ENCODE results near the gene ARSA. TPM values are rescaled to one million over a fixed set of nuclear protein-coding genes. Genes with fewer than 3 reads are reported as not detected.

The ARSA gene
- total RNA-seq, 1 experiment from 2014 or later = 16.4 TPM

DNA sequence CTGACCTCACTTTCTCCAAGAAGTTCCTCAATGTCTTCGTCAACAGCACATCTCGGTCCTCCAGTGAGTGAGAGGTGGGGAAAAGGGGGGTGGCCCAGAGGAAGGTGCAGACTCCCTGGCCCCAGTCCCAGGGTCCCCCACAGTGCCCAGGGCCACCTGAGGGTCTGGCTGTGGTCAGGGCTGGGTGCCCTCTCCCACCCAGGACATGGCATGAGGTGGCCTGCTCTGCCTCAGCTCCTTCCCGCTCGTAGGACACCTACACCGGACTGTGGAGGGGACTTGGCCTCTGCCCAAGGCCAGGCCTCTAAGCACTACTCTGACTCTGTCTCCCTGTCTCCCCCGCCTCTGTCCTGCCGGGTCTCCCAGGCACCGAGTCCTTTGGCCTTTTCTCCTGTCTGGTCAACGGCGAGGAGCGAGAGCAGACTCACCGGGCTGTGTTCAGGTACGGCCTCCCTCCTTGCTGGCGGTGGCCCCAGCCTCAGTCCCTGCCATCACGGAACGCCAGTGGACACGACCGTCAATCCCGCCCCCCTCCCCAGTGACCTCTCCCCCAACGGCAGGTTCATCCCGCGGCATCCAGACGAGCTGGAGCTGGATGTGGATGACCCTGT, 22.8 kb downstream of the ARSA start:
- TF ChIP-seq, protein P1, sequence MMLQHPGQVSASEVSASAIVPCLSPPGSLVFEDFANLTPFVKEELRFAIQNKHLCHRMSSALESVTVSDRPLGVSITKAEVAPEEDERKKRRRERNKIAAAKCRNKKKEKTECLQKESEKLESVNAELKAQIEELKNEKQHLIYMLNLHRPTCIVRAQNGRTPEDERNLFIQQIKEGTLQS (IDR thresholded peaks at IDR 0.05) = no peak
- TF ChIP-seq, protein P2, sequence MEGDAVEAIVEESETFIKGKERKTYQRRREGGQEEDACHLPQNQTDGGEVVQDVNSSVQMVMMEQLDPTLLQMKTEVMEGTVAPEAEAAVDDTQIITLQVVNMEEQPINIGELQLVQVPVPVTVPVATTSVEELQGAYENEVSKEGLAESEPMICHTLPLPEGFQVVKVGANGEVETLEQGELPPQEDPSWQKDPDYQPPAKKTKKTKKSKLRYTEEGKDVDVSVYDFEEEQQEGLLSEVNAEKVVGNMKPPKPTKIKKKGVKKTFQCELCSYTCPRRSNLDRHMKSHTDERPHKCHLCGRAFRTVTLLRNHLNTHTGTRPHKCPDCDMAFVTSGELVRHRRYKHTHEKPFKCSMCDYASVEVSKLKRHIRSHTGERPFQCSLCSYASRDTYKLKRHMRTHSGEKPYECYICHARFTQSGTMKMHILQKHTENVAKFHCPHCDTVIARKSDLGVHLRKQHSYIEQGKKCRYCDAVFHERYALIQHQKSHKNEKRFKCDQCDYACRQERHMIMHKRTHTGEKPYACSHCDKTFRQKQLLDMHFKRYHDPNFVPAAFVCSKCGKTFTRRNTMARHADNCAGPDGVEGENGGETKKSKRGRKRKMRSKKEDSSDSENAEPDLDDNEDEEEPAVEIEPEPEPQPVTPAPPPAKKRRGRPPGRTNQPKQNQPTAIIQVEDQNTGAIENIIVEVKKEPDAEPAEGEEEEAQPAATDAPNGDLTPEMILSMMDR (IDR thresholded peaks at IDR 0.05 in 2 of 3, conservative IDR thresholded peaks at IDR 0.05 in 1 of 3; ENCODE audit: borderline replicate concordance in 1 of 3, insufficient read depth in 1 of 3, low read depth in 2 of 3, low read length in 2 of 3) = no peak
- TF ChIP-seq FOSL1 (IDR thresholded peaks at IDR 0.05; ENCODE audit: low read depth) (no peak), RAD21 (IDR thresholded peaks at IDR 0.05; ENCODE audit: low read depth) (no peak), POLR2AphosphoS5 (IDR thresholded peaks at IDR 0.05; ENCODE audit: low read depth, low read length) (no peak), CBX3 (IDR thresholded peaks at IDR 0.05; ENCODE audit: low read depth) (no peak), ZFX (IDR thresholded peaks at IDR 0.05) (no peak), POLR2A (IDR thresholded peaks at IDR 0.05; ENCODE audit: borderline replicate concordance, extremely low read depth, insufficient read depth, insufficient read length) (no peak), TCF7L2 (IDR thresholded peaks at IDR 0.05; ENCODE audit: borderline replicate concordance, extremely low read depth, insufficient read depth, insufficient read length) (no peak), EZH2phosphoT487 (IDR thresholded peaks at IDR 0.05; ENCODE audit: borderline replicate concordance) (no peak), EZH2 (IDR thresholded peaks at IDR 0.05) (no peak), JUND (IDR thresholded peaks at IDR 0.05) (no peak), ZNF274 (IDR thresholded peaks at IDR 0.05; ENCODE audit: low read depth, low read length) (no peak)
- TF ChIP-seq, protein P3, sequence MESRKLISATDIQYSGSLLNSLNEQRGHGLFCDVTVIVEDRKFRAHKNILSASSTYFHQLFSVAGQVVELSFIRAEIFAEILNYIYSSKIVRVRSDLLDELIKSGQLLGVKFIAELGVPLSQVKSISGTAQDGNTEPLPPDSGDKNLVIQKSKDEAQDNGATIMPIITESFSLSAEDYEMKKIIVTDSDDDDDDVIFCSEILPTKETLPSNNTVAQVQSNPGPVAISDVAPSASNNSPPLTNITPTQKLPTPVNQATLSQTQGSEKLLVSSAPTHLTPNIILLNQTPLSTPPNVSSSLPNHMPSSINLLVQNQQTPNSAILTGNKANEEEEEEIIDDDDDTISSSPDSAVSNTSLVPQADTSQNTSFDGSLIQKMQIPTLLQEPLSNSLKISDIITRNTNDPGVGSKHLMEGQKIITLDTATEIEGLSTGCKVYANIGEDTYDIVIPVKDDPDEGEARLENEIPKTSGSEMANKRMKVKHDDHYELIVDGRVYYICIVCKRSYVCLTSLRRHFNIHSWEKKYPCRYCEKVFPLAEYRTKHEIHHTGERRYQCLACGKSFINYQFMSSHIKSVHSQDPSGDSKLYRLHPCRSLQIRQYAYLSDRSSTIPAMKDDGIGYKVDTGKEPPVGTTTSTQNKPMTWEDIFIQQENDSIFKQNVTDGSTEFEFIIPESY (IDR thresholded peaks at IDR 0.05; ENCODE audit: extremely low read depth, insufficient replicate concordance, low read length) = no peak
- TF ChIP-seq, protein P4, sequence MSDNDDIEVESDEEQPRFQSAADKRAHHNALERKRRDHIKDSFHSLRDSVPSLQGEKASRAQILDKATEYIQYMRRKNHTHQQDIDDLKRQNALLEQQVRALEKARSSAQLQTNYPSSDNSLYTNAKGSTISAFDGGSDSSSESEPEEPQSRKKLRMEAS (IDR thresholded peaks at IDR 0.05) = no peak
- TF ChIP-seq, protein P5, sequence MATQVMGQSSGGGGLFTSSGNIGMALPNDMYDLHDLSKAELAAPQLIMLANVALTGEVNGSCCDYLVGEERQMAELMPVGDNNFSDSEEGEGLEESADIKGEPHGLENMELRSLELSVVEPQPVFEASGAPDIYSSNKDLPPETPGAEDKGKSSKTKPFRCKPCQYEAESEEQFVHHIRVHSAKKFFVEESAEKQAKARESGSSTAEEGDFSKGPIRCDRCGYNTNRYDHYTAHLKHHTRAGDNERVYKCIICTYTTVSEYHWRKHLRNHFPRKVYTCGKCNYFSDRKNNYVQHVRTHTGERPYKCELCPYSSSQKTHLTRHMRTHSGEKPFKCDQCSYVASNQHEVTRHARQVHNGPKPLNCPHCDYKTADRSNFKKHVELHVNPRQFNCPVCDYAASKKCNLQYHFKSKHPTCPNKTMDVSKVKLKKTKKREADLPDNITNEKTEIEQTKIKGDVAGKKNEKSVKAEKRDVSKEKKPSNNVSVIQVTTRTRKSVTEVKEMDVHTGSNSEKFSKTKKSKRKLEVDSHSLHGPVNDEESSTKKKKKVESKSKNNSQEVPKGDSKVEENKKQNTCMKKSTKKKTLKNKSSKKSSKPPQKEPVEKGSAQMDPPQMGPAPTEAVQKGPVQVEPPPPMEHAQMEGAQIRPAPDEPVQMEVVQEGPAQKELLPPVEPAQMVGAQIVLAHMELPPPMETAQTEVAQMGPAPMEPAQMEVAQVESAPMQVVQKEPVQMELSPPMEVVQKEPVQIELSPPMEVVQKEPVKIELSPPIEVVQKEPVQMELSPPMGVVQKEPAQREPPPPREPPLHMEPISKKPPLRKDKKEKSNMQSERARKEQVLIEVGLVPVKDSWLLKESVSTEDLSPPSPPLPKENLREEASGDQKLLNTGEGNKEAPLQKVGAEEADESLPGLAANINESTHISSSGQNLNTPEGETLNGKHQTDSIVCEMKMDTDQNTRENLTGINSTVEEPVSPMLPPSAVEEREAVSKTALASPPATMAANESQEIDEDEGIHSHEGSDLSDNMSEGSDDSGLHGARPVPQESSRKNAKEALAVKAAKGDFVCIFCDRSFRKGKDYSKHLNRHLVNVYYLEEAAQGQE (IDR thresholded peaks at IDR 0.05; ENCODE audit: low read depth) = no peak
- ATAC-seq = no peak
- Histone ChIP-seq H3K36me3 (ENCODE audit: control insufficient read depth in 1 of 2, insufficient read depth in 2 of 2, low read length in 2 of 2) (no peaks in the 10 kb centered on the region), H3K4me1 (ENCODE audit: control insufficient read depth in 1 of 2, insufficient read depth in 2 of 2, low read length in 2 of 2) (peaks cover 0 to 6% of the 10 kb centered on the region in 2 experiments; a peak in 1 of 4 replicates), H3K9me2 (ENCODE audit: insufficient read depth) (no peaks in the 10 kb centered on the region), H3K4me3 (replicated peaks in 1 of 2; ENCODE audit: low read depth in 1 of 2, low read length in 2 of 2) (no peak overlapping the region), H3K79me2 (ENCODE audit: insufficient read depth, low read length) (no peaks in the 10 kb centered on the region), H3K27me3 (ENCODE audit: insufficient read depth, low read length) (no peaks in the 10 kb centered on the region), H4K20me1 (ENCODE audit: insufficient read depth) (no peaks in the 10 kb centered on the region), H3K9me3 (ENCODE audit: control insufficient read depth in 1 of 2, insufficient read depth in 1 of 2, low read depth in 1 of 2, low read length in 2 of 2) (no peaks in the 10 kb centered on the region), H3K27ac (ENCODE audit: low read depth, low read length) (no peak overlapping the region), H3K9ac (ENCODE audit: low read length) (no peak overlapping the region), H2AFZ (ENCODE audit: low read depth, low read length, poor library complexity, severe bottlenecking) (no peak overlapping the region), H3K4me2 (ENCODE audit: low read length) (no peak overlapping the region)
- RAD21 ChIA-PET (ENCODE audit: low non-redundant PET in 1 of 2, low total read pairs in 2 of 2, uncharacterized antibody in 2 of 2, unreplicated experiment in 2 of 2) = no interaction called here
- intact Hi-C loops (cut with micrococcal nuclease) = no loop called here
- CTCF ChIA-PET = no interaction called here
- no peak for DNase-seq (ENCODE audit: low read depth, low spot score)
- no TSS peak for BruUV-seq (replicated peaks)
- POLR2A ChIA-PET = no interaction called here
